GM18498 (cell line): ENCODE measurements around the gene PAX5.

Experiments
- ATAC-seq: cut with Tn5 transposase; IDR thresholded peaks from one replicate; pipeline ENCODE4 v1.9.1; 2021; ENCODE audit warnings: mild to moderate bottlenecking, moderate library complexity; ENCODE audit not compliant: unreplicated experiment

Gene PAX5

DNA sequence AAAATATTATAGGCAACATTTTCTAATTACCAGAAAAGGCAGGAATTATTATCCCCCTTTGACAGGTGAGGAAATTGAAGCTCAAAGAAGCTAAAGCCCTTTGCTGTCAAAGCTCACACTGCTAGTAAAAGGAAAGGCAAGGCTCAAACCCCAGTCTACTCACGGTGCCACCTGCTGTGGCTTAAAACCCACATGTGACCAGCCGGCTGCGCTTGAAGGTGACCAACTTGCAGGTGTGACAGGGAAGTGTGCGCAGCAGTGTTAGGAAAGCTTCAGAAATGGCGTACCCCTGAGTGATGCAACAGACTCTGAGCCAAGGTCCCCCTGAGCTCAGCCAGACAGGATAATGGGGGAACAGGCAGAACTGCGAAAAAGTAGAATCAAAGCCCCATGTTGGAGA lies 45.2 kb downstream of the PAX5 start:
- ATAC-seq, result no peak

DNA sequence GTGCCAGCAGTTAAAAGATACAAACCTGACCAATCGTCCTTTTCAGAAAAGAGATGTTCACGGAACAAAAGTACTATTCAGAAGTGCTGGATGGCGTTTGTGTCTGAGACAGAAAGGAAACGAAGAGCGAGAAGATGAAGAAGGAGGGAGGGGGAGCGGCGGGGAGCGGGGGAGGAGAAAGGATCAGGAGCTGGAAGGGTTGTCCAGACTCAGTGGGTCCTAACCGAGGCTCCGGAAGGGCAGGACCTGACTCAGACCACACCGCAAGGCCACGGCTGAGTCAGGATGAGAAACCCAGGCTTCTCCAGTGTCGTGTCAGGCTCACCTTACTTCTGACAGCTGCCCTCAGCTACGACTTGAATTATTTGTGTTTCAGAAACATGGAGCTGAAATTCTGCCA lies 46.2 kb downstream of the PAX5 start:
- no peak for ATAC-seq

DNA sequence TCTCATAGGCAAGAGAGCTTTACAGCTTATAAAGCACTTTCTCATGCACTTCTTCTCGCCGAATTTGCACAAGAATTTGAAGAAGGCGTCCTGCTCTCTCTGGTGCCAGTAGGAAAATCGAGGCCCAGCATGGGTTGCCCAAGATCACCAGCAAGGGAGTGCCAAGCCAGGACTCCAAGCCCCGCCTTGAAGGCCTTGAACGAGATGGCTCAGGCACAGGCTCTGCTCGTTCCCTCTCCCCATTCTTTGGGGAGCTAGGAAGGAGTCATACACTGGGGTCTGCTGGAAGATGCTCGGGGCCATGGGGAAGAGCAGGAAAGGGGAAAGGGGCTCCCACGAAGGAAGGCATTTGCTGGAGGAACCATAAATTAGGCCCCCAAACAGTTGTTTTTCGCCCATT lies 46.7 kb downstream of the PAX5 start:
- ATAC-seq, result no peak

DNA sequence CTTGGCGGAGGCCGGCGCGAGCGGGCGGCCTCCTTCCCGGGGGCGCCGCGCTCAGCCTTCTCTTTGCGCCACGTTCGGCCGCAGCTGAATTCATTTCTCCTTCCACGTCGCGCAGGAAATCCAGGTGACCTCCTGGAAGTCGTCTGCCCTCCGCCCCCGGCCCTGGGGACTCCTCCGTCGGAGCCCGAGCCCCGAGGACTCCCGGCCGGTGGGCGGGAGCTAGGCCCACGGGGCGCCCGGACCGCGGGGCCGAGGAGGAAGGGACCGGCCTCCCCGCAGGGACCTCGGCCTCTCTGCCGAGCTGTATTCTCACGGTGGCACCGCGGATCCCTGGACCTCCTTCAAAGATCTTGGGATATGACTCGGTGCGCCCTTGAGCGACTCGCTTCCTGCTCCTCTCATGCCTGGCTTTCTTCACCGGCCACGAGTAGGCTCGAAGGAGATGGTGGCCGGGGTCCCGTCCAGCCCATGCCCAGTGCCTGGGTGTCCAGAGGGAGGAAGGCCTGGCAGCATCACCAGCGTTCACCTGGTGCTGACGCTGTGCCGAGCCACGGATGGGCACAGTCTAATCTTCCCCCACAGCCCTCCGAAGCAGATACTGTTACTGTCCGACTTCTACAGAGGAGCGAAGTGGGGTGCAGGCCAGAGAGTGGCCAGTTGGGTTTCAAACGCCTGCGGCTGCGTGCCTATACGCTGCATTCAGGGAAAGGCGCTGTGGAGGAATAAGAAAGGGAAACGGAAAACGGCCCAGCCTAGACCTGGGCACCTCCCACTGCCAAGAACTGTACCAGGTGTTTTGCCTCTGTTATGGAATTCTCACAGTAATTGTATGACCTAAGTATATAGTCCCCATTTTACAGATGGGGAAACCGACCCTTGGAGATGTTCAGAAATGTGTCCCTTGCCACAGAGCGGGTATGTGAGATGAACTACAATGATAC lies 47.3 kb downstream of the PAX5 start:
- ATAC-seq, result no peak

DNA sequence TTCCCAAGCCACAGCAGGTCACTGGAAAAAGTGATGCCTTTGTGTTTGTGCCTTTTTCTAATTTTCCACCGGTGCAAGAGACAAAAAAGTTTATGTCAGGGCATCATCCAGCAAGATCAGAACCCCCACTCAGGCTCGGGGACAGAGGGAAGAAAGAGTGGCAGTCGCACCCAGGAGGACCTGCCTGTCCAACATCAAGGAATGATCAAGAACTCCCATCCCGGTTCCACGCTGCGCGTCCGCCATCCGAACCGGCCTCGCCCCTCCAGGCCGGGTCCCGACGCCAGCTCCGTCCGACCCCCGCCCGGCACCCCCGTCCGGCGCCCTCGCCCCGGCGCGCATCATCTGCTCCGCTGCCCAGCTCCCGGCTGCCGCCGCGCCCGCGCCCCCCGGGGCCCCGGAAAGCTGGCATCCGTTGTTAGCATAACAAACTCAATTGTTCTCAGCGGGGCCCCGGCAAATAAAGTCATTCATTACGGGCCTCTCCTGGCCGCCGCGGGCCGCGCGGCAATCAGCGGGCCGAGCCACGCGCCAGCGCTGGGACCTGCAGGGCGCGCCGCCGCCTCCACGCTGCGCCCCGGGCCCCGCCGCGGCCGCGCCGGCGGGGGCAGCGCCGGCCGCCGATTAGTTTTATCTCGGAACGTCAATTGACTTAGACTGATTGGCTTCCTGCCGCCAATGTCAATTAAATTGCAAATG lies 48.1 kb downstream of the PAX5 start:
- ATAC-seq, result no peak

DNA sequence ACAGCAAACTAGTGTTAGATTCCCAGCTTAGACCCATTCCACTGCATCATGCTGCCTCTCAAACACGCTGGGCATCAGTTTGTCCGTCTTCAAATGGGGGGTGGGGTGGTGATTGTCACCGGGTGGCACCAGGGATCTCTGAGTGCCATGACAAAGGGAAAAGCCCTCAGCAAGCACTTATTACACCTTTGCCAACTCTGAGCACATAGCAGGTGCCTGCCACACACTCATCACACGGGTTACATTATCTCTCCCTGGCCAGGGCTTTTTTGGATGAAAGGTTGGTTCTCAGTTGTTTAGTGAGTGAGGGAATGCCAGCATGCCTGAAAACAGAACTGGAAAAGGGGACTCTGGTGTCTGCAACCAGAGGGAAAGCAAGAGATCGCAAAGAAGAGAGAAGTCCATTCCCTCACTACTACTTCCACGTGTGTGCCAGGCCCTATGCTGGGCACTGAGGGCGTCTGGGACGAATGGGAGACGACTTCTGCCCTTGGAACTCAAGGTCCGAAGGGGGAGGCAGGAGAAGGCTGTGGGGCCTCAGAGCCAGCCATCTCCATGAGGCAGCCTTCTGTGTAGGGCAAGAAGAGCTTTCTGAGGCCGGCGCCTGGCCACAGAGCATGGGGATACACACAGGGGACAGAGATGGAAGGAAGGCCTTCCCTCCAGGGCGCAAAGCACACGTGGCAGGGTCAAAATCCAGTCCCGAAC lies 48.9 kb downstream of the PAX5 start:
- ATAC-seq, result no peak

DNA sequence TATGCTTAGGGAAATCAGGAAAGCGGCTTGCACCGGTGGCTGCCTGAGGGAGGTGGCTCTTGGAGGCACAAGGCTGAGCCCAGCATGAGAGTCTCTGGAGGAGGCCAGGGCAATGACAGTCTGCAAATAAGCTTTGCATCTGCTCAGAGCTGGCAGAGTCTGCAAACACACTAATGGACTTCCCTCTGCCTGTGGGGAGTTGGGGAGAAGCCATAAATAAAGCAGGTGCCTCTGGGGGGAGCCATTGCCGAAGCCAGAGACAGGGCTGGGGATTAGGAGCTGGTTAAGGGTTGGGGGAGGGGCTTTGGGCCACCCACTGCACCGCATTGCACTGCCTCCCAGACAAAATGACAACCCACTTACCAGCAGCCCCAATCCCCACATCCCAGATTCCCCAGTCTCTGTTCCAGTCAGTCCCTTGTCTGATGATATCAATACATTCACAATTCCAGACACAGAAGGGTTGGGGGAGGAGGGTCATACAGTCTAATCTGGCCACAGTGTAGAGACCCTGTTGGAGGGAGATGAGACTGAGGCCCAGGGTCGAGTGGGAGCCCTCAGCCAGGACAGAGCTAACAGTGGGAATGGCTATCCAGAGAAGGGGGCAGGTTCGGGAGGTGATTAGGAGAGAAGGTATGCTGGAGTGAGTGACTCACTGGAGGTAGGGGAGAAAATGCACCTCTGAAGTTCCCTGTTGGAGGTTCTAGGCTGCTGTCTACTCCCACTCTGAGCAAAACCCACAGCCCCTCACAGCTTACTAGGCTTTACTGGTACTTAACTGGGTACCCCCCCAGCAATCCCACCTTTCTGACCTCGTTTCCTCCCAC lies 53.7 kb downstream of the PAX5 start:
- ATAC-seq, result no peak

DNA sequence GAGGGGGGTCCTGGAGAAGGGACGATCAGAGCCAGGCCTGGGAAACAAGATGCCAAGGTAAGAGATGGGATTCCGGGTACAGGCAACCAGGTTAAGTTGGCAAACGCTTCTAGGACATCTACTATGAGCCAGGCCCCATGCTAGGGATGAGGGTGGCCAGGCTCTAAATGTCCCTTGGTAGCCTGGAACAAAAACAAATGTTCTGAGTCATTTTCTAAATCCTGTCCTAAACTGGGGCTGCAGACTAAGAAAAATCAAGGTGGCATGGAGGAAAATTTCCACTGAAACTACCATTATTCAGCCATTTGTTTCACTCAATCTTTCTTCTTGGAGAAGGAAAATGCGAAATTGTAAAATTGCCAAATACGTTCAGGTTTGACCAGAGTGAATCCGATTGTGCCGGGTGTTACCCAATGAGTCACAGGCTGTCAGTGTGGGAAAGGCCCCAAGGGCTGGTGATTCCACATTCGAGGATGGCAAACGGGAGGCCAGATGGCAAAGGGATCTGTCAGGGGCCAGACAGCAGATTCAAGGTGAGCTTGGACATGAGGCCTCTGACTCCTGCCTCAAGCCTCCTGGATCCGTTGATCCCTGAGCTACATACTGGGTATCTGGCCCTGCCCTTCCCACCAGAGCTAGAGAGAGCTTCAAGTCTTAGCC lies 57.6 kb downstream of the PAX5 start:
- ATAC-seq, result no peak

DNA sequence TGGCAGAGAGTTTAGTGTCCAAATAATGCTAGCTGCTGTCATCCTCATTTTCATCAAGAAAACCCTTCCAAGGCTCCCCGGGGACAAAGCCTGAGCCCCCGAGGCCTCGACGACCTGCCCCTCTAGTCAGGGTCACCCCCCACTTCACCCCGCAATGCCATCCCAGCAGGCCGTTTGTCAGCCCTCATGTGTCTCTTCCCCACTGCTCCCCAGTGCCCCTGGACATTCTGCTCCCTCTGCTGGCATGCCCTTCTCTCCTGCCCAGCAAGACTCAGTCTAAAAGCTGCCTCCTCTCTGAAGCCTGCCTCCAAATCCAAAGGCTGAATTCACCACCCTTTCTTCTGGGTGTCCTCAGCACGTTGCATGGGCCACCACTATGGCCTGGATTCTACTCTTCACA lies 59.3 kb downstream of the PAX5 start:
- ATAC-seq, result no peak

DNA sequence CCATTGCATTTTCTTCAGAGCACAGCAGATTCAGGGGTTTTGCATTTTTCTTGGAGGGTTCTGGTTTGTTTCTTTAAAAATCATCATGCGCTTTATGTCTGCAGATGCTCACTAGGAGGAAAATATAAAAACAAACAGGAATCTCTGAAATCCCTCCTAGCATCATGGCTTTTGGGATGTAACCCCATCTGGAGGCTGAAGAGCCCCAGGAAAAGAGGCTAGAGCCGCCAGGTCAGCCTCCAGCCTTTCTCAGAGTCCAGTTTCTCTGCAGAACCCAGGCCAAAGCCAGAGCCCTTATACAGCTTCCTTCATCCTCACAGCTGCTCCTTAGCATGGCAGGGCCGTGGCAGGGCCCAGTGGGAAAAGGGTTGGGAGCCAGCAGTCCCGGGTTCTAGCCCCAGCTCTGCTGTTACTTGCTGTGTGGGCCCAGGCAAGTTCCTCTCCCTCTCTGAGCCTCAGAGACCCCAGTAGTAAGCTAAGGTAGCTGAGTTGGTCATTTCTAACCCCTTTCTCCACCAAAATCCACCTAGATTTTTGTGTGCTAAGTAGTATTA lies 62.1 kb downstream of the PAX5 start:
- no peak for ATAC-seq

DNA sequence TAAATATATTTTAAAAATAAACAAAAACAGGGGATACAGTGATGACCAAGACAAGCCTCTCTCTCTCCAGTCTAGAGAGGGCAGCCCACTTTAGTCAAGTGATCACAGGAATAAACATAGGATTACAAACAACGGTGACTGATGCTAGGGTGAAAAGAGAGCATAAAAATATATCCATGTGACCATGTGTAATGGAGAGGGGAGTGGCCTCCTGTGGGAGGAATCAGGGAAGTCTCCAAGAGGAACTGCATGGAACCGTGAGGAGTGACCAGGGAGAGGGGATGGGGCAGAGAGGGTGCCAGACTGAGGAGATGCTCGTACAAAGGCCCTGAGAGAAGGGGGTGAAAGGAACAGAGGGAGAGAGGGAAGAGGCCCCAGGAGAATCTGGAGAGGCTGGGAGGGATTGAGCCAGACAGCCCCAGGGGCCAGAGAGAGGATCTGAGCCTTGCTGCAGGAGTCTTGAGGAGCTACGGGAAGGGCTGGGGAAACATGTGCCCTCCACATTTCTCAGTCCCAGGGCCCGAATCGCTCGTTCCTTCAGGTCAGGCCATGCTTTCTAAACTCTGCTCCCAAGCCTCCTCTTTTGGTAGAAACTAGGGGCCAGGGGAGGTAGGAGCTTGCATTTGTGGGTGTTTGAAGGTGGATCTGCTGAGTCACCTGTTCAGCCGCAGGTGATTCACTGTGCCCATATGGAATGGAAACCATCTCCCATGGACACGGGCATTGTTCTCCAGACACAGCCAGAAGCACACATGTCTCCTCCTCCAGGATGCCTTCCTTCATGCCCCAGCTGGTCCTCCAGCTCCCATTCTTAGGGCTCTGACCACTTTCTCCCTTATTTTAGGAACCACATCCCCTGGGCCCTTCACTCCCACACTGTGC lies 63.8 kb downstream of the PAX5 start:
- no peak for ATAC-seq

DNA sequence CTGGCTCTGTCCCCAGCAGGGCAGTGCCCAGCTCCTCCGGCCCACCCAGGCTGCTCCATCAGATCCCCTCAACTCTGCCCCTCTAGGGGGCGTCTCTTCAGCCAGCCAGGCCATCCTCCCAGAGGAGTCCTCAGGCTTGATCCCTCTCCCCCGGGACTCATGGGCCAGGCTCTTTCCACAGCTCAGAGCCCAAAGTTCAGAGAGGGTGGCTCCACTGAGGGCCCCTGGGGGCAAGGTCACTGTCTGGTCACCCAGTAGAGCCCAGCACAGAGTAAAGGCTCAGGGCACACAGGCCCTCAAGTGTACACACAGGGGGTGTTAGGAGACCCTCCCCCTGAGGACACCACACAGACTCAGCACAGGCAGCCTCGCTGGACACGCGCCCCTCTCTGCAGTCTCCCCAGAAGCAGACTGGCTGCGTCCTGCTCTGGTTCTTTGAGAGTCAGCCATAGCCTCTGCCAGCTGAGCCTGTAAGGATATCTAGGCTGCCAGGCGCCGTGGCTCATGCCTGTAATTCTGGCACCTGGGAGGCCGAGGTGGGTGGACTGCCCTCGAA lies 64.8 kb downstream of the PAX5 start:
- no peak for ATAC-seq

DNA sequence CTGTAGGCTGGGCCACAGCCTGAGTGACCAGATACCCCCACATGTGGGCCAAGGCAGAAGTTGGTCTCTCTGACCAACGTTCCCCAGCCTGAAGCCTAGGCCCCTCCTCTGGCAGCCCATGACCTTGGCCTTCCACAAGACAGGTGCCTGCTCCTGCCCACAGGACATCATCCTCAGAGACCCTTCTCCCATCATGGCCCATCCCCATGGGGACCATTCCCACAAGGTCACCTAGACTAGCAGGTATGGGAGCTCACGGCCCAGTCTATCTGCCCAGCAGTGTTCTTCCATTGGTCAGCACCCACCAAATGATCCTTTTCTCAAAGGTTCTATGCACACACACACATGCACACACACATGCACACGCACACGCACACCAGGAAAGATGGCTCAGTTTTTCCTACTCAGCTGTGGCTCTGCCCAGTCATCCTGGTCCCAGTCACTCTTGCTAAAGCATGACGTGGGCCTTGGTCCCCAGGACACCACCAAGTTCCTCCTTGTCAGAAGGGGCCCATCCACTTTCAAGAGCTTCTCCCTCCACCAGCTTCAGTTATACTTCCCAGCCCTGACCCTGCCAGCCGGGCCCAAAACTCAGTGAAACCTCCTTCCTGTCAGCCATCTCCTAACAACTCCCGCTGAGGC lies 65.4 kb downstream of the PAX5 start:
- ATAC-seq, result no peak

DNA sequence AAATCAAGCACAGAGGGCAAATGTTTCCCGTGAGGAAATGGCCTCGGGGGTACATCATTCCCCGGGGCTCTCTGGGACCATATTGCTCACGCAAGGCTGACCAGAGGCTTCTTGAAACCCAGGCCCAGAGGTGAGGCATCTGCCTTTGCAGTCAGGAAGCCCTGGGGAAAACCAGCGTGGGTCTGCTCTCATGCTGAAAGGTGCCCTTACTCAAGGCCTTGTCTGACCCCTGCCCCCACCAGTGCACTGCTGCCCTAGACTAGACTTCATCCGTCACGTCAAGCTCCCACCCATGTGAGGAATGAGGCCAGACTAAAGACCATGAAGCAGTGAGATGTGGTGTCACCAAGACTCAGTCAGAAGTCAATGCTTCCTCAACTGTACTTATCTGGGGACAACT lies 66.1 kb downstream of the PAX5 start:
- ATAC-seq, result no peak

DNA sequence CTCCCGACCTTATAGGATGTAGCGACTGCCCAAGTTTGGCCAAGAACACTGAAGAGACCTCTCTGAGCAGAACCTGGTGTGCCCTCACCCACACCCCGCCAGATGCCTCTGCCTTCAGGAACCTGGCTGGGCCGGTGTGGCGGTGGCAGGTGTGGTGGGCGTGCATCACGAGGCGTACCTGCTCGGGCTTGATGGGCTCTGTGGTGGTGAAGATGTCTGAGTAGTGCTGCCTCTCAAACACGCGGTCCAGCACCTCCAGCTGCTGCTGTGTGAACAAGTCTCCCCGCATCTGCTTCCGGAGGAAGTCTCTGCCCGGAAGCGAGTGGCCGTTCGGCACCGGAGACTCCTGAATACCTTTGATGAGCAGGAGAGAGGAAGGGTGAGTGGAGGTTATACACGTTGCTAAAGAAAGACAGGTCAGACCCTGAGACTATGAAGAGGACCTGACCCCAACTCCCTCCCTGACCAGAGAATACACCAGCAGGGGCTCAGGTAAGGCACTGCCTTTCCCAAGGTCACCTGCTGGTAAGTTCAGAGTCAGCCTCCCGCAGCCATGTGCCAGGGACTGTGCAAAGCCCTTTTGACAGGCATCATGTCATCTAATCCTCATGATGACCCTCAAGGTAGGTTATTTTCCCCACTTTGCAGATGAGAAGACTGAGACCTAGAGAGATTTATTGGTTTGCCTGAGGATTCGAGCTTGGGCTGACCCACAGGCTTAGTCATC lies 67.5 kb downstream of the PAX5 start:
- ATAC-seq, result no peak

DNA sequence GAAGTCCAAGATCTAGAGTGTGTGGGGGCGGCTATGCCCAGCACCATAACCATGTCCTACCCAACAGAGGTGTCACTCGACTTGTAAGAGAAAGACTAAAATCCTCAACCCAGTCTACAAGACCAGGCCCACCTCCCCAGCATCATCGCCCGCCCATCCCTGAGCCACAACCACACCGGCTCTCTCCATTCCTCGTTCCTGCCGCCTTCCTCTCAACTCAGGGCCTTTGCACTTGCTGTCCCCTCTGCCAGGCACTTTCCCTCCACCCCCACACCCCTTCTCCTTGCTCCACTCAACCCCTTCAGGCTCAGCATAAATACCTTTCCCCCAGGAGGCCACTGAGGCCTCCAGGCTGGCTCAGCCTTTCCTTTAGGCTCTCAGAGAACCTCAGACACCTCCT lies 69.3 kb downstream of the PAX5 start:
- ATAC-seq, result no peak

DNA sequence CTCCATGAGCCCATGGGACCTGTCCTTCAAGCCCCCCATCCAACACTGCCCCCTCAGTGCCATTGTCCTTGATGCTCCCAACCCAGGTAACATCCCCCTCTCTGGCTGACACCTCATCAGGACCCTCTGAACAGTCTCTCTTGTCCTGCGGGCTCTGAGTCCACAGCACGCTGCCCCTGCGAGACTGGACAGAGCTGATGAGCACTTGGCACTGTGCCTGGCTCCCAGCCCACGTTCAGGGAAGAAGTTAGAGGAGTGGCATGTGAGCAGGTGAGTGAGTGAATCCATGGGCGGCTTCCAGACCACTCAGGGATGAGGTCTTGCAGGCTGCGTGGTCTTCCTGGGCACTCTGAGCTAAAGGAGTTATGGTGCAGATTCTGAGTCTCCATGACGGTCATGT lies 70.7 kb downstream of the PAX5 start:
- ATAC-seq, result no peak

DNA sequence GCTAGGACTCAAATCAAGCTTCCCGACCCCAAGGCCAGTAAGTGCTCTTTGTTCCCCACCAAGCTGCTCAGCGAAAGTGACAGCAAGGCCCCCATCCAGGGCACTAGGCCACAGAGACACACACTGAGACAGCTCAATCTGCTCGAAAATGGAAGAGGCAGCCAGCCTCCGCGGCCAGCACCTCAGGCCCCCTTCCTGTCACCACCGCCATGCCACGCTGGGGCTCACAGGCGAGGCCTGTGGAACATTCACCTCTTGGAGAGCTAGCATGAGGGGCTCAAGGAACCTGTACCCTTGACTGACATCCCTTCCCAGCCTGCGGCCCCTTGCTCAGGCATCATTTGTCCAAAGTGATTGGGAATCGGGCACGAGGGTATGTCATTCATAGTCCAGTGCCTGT lies 71.4 kb downstream of the PAX5 start:
- ATAC-seq, result no peak
